Astrocyte (in vitro differentiated cells and primary cell): ENCODE measurements around the gene SPNS2. TPM values are rescaled to one million over a fixed set of nuclear protein-coding genes. Genes with fewer than 3 reads are reported as not detected.

Experiments
- DNase-seq: peaks from one replicate; pipeline ENCODE4 v3.0.0-alpha.2; 2010; ENCODE audit warnings: low read depth
- FAIRE-seq: peaks from 2 replicates; lab custom pipeline; 2011; peaks lifted over from hg19 to GRCh38; lab: Jason Lieb, UNC
- H2AFZ ChIP-seq: 2 replicates; pipeline ENCODE4 v1.6.0; 2012; ENCODE audit warnings: low read depth, low read length, inconsistent platforms
- H3K27ac ChIP-seq: 2 replicates; pipeline ENCODE4 v1.5.1; 2011; ENCODE audit warnings: low read depth, low read length, inconsistent platforms
- H3K27me3 ChIP-seq: 2 replicates; pipeline ENCODE4 v1.6.0; 2011; ENCODE audit warnings: low read length, inconsistent platforms; ENCODE audit not compliant: insufficient read depth
- H3K36me3 ChIP-seq: 2 replicates; pipeline ENCODE4 v1.5.1; 2011; ENCODE audit warnings: low read length, inconsistent platforms; ENCODE audit not compliant: insufficient read depth
- H3K4me1 ChIP-seq: 2 replicates; pipeline ENCODE4 v1.5.1; 2011; ENCODE audit warnings: low read length, inconsistent platforms; ENCODE audit not compliant: insufficient read depth
- H3K4me2 ChIP-seq: 2 replicates; pipeline ENCODE4 v1.6.0; 2012; ENCODE audit warnings: low read length, inconsistent platforms
- H3K4me3 ChIP-seq: 2 replicates; pipeline ENCODE4 v1.5.1; 2011; ENCODE audit warnings: low read depth, mild to moderate bottlenecking, low read length, inconsistent platforms; ENCODE audit not compliant: insufficient read depth
- H3K79me2 ChIP-seq: 2 replicates; pipeline ENCODE4 v1.6.0; 2012; ENCODE audit warnings: mild to moderate bottlenecking, low read length, inconsistent platforms; ENCODE audit not compliant: insufficient read depth
- H3K9ac ChIP-seq: 2 replicates; pipeline ENCODE4 v1.6.0; 2012; ENCODE audit warnings: mild to moderate bottlenecking, low read length, inconsistent platforms
- H3K9me3 ChIP-seq: 2 replicates; pipeline ENCODE4 v1.5.1; 2012; ENCODE audit warnings: low read depth, mild to moderate bottlenecking, low read length, inconsistent platforms; ENCODE audit not compliant: insufficient read depth
- H4K20me1 ChIP-seq: 2 replicates; pipeline ENCODE4 v1.6.0; 2012; ENCODE audit warnings: low read length, inconsistent platforms; ENCODE audit not compliant: insufficient read depth
- H3K27ac Mint-ChIP-seq: one replicate; pipeline ENCODE4 v1.8.0; 2021; ENCODE audit warnings: mild to moderate bottlenecking, mixed read lengths; ENCODE audit not compliant: unreplicated experiment
- H3K27me3 Mint-ChIP-seq: one replicate; pipeline ENCODE4 v1.8.0; 2021; ENCODE audit warnings: low read depth, mixed read lengths; ENCODE audit not compliant: unreplicated experiment
- H3K36me3 Mint-ChIP-seq: one replicate; pipeline ENCODE4 v1.8.0; 2021; ENCODE audit warnings: low read depth, mixed read lengths; ENCODE audit not compliant: unreplicated experiment
- H3K4me1 Mint-ChIP-seq: one replicate; pipeline ENCODE4 v1.8.0; 2021; ENCODE audit warnings: low read depth, mixed read lengths; ENCODE audit not compliant: unreplicated experiment
- H3K4me3 Mint-ChIP-seq: one replicate; pipeline ENCODE4 v1.8.0; 2021; ENCODE audit warnings: mild to moderate bottlenecking, moderate library complexity, mixed read lengths; ENCODE audit not compliant: unreplicated experiment
- H3K9me3 Mint-ChIP-seq: one replicate; pipeline ENCODE4 v1.8.0; 2021; ENCODE audit warnings: mild to moderate bottlenecking, mixed read lengths; ENCODE audit not compliant: unreplicated experiment
- CTCF ChIP-seq: IDR thresholded peaks from 2 replicates; pipeline ENCODE4 v1.5.1; 2011; ENCODE audit warnings: low read depth, mild to moderate bottlenecking, inconsistent platforms, low read length, moderate library complexity; ENCODE audit not compliant: insufficient read depth
- EZH2 ChIP-seq: IDR thresholded peaks from 2 replicates; pipeline ENCODE4 v1.6.1; 2012; ENCODE audit warnings: mild to moderate bottlenecking, low read length, inconsistent platforms; ENCODE audit not compliant: insufficient read depth
- total RNA-seq: library from RNA; stranded (reverse); gene quantifications from 2 replicates; pipeline ENCODE4 v1.2.1, GENCODE V29; 2021

SPNS2 gene
- total RNA-seq, 1 donor from 2014 or later: 4.3 TPM

GRCh38 chr17:4549781-4550533 is 51.3 kb downstream of the SPNS2 start:
- Mint-ChIP-seq H3K4me1 (peaks cover 7% of the 10 kb centered on the region), H3K9me3 (no peaks in the 10 kb centered on the region), H3K27me3 (no peaks in the 10 kb centered on the region), H3K36me3 (peaks cover 14% of the 10 kb centered on the region), H3K4me3 (no peak overlapping the region), H3K27ac (no peak overlapping the region)
- TF ChIP-seq CTCF (no peak), EZH2 (no peak)
- DNase-seq (no peak), FAIRE-seq (no peak)
- H2AFZ ChIP-seq: no peak overlapping the region
- H3K79me2 ChIP-seq: peaks cover 33% of the 10 kb centered on the region
- H3K4me3 ChIP-seq: no peak overlapping the region
- no peak overlapping the region for H3K4me2 ChIP-seq
- H3K9ac ChIP-seq: no peak overlapping the region
- H3K27me3 ChIP-seq: no peaks in the 10 kb centered on the region
- H4K20me1 ChIP-seq: peaks cover 58% of the 10 kb centered on the region
- no peak overlapping the region for H3K27ac ChIP-seq
- H3K36me3 ChIP-seq: peaks cover 24% of the 10 kb centered on the region
- peaks cover 15% of the 10 kb centered on the region for H3K4me1 ChIP-seq
- H3K9me3 ChIP-seq: no peaks in the 10 kb centered on the region

GRCh38 chr17:4550534-4551039 is 51.9 kb downstream of the SPNS2 start:
- no peak for TF ChIP-seq EZH2
- TF ChIP-seq CTCF: no peak
- DNase-seq: no peak
- Histone ChIP-seq H3K27me3 (no peaks in the 10 kb centered on the region), H3K27ac (no peak overlapping the region), H3K9me3 (no peaks in the 10 kb centered on the region), H3K4me2 (no peak overlapping the region), H3K79me2 (peaks cover 39% of the 10 kb centered on the region), H2AFZ (no peak overlapping the region), H3K4me1 (peaks cover 17% of the 10 kb centered on the region), H4K20me1 (peaks cover 58% of the 10 kb centered on the region), H3K36me3 (peaks cover 24% of the 10 kb centered on the region), H3K4me3 (no peak overlapping the region), H3K9ac (no peak overlapping the region)
- H3K4me3 Mint-ChIP-seq: no peak overlapping the region
- FAIRE-seq: no peak
- H3K36me3 Mint-ChIP-seq: peaks cover 14% of the 10 kb centered on the region
- H3K9me3 Mint-ChIP-seq: no peaks in the 10 kb centered on the region
- no peaks in the 10 kb centered on the region for H3K27me3 Mint-ChIP-seq
- H3K4me1 Mint-ChIP-seq: peaks cover 8% of the 10 kb centered on the region
- no peak overlapping the region for H3K27ac Mint-ChIP-seq

GRCh38 chr17:4551141-4551540 is 52.5 kb downstream of the SPNS2 start:
- Histone ChIP-seq H3K27ac (no peak overlapping the region), H3K27me3 (no peaks in the 10 kb centered on the region), H3K4me3 (no peak overlapping the region), H3K4me1 (peaks cover 23% of the 10 kb centered on the region), H3K4me2 (no peak overlapping the region), H3K9me3 (no peaks in the 10 kb centered on the region), H2AFZ (no peak overlapping the region), H4K20me1 (peaks cover 54% of the 10 kb centered on the region), H3K79me2 (peaks cover 43% of the 10 kb centered on the region), H3K9ac (no peak overlapping the region), H3K36me3 (peaks cover 24% of the 10 kb centered on the region)
- no peak for FAIRE-seq
- H3K4me3 Mint-ChIP-seq: no peak overlapping the region
- H3K4me1 Mint-ChIP-seq: peaks cover 13% of the 10 kb centered on the region
- no peak for TF ChIP-seq EZH2
- TF ChIP-seq CTCF: no peak
- H3K27ac Mint-ChIP-seq: no peak overlapping the region
- no peaks in the 10 kb centered on the region for H3K27me3 Mint-ChIP-seq
- no peaks in the 10 kb centered on the region for H3K9me3 Mint-ChIP-seq
- no peak for DNase-seq
- peaks cover 14% of the 10 kb centered on the region for H3K36me3 Mint-ChIP-seq
